Measurements from ENCODE around the gene DCXR. TPM values are rescaled to one million over a fixed set of nuclear protein-coding genes. Genes with fewer than 3 reads are reported as not detected.

DCXR gene
- total and polyA plus RNA-seq, 2 of the 13 experiments (the other 11 are each of a cell fraction or from before 2014, with no cell fraction given): 287 to 311 TPM

DNA sequence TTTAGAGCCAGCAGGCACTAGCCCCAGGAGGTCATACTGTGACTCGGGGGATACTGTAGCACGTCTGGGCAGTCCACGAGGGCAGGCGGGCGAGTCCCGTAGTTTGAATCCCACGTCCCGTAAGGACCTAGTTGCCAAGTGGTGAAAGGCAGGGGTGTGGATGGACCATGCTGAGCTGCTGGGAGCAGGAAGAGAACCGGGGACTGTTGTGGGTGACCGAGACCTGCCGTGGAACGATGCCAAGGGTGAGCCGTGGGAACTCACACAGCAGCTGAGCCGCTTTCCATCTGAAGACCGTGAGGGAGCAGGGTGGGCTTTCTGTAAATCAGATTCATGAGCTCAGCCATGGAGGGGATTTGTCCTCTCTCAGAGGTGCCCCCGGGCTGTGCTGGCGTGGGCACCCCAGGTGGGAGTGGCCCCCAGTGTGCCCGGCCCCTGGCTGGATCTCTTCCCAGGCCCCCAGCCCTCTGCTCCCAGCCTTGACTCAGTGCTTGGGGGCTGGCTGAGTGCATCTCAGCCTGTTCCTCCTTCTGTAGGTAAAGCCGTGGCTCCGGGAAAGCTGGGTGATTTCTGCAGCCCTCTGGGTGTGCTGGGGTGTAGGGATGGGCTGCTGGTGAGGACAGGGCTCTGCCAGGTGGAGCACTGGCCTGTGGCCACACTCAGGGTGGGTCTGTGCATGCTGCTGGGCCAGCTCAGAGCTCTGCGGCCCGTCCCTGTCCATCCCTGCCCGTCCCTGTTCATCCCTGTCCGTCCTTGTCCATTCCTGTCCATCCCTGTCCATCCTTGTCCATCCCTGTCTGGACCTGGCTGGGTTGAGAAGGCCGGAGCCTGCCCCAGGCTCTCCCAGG, 46.4 kb downstream of the DCXR start (continued):
- TF ChIP-seq, protein P1, sequence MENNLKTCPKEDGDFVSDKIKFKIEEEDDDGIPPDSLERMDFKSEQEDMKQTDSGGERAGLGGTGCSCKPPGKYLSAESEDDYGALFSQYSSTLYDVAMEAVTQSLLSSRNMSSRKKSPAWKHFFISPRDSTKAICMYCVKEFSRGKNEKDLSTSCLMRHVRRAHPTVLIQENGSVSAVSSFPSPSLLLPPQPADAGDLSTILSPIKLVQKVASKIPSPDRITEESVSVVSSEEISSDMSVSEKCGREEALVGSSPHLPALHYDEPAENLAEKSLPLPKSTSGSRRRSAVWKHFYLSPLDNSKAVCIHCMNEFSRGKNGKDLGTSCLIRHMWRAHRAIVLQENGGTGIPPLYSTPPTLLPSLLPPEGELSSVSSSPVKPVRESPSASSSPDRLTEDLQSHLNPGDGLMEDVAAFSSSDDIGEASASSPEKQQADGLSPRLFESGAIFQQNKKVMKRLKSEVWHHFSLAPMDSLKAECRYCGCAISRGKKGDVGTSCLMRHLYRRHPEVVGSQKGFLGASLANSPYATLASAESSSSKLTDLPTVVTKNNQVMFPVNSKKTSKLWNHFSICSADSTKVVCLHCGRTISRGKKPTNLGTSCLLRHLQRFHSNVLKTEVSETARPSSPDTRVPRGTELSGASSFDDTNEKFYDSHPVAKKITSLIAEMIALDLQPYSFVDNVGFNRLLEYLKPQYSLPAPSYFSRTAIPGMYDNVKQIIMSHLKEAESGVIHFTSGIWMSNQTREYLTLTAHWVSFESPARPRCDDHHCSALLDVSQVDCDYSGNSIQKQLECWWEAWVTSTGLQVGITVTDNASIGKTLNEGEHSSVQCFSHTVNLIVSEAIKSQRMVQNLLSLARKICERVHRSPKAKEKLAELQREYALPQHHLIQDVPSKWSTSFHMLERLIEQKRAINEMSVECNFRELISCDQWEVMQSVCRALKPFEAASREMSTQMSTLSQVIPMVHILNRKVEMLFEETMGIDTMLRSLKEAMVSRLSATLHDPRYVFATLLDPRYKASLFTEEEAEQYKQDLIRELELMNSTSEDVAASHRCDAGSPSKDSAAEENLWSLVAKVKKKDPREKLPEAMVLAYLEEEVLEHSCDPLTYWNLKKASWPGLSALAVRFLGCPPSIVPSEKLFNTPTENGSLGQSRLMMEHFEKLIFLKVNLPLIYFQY (CRISPR knock-in tag; IDR thresholded peaks at IDR 0.05; ENCODE audit: borderline replicate concordance): no peak

DNA sequence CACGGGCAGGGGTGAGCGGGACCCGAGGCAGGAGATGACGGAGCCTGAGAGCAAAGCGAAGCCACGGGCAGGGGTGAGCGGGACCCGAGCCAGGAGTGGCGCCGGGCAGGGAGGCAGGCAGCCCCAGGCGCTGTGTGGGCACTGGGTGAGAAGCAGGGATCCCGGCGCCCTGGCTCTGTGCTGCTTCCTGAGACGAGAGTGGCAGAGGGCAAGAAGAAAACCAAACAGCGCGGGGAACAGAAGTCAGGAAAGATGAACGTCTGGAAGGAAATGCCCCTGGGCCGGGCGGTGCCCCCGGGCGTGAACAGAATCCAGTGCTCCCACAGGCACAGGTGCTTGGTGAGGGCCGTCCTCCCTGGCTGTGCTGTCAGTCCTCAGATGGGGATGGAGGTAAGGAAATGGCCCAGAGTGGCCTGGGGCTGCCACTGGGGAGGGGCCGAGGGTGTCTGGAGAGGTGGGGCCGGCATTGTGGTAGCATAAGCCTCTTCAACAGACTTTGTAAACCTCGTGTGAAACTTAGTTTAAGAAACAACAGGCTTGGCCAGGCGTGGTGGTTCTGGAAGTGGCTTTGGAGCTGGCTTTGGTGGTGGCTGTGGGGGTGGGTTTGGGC, 50.2 kb downstream of the DCXR start:
- in situ Hi-C loops (cut with HindIII; ENCODE audit: extremely low pct_ligation_motif_present, low pct_unique_long_range_greater_than_20kb) (no loop called here), intact Hi-C loops (cut with micrococcal nuclease; ENCODE audit: unreplicated experiment) (no loop called here)
- DNase-seq (ENCODE audit: low spot score) (no peak), FAIRE-seq (no peak), ATAC-seq (no peak)
- ChIA-PET POLR2A (no interaction called here), CTCF (ENCODE audit: low intra/inter-chr PET ratio, low total read pairs) (no interaction called here)
- Histone ChIP-seq H3K36me3 (replicated peaks in 1 of 2; ENCODE audit: control insufficient read depth in 1 of 2, insufficient read depth in 2 of 2, low read length in 2 of 2) (peaks cover 23 to 49% of the 10 kb centered on the region in 2 experiments), H3K79me2 (ENCODE audit: insufficient read depth, low read length) (peaks cover 17% of the 10 kb centered on the region), H4K20me1 (ENCODE audit: insufficient read depth, low read length) (no peaks in the 10 kb centered on the region), H3K4me1 (ENCODE audit: insufficient read depth, low read length) (peaks cover 43% of the 10 kb centered on the region), H3K9ac (ENCODE audit: insufficient read depth, low read depth, low read length) (no peak overlapping the region), H3K27ac (ENCODE audit: extremely low read length, insufficient read depth, low read length) (no peak overlapping the region), H3K4me2 (ENCODE audit: low read depth, low read length) (no peak overlapping the region), H3K27me3 (ENCODE audit: control insufficient read depth in 1 of 2, insufficient read depth in 2 of 2, low read length in 2 of 2) (no peaks in the 10 kb centered on the region), H3K4me3 (replicated peaks in 1 of 3; ENCODE audit: insufficient read depth in 1 of 3, low read depth in 2 of 3, low read length in 3 of 3) (no peak overlapping the region), H2AFZ (ENCODE audit: low read length) (no peak overlapping the region), H3K9me3 (ENCODE audit: low read length) (no peaks in the 10 kb centered on the region)
- no peak for TF ChIP-seq ZNF572 (CRISPR knock-in tag; IDR thresholded peaks at IDR 0.05)
- 0 out of 2 replicates have a peak, but pooled peaks have one; percentile 5 for TF ChIP-seq RBFOX2 (IDR thresholded peaks at IDR 0.05; ENCODE audit: low read depth, low read length)
- WGBS (ENCODE audit: low lambda C conversion rate): 97% methylated on average over 26 of the region's 26 CpGs
- BruUV-seq (replicated peaks): no TSS peak
